UCSD-AML1 (cell line): Measurements from ENCODE around the gene STRBP.
"Not testable (repeated sequence)": the region's sequence is repeated elsewhere in the genome, so short reads cannot be mapped to it uniquely, and the experiment has no call there.

Experiments
- DNase-seq: peaks from one replicate; lab custom pipeline; 2025; ENCODE audit not compliant: unreplicated experiment; lab: John Stamatoyannopoulos, UW

STRBP gene

DNA sequence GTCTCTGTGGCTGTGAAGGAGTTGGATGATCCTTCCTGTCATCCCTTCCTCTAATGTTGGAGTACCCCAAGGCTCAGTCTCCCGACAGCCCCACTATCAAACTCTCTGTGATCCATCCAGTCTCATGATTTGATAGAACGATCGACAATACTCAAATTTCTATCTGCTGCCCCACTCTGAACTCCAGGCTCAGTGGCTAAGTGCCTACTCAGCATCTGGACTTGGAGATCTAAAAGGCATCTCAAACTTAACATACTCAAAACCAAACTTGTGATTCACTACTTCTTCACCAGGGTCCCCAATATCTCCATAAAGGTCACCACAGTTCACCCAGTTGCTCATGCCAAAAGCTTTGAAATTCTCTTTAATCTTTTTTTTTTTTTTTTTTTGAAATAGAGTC is 15.1 kb upstream of the STRBP start:
- no peak for DNase-seq

DNA sequence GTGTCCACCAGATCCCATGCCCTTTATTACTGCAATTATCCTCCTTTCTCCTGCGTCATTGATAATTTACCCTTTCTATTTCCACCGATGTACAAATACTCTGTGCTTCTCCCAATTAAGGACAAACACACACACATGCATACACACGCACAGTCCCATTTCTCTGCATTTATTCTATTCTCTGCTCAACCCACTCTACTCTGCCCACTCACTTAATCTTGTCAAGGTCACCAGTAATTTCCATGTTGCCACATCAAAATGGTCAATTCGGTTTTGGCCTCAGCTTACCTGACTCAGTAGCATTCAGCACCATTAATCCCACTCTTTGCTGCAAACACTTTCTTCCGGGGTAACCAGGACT is 14.6 kb upstream of the STRBP start:
- DNase-seq = no peak

DNA sequence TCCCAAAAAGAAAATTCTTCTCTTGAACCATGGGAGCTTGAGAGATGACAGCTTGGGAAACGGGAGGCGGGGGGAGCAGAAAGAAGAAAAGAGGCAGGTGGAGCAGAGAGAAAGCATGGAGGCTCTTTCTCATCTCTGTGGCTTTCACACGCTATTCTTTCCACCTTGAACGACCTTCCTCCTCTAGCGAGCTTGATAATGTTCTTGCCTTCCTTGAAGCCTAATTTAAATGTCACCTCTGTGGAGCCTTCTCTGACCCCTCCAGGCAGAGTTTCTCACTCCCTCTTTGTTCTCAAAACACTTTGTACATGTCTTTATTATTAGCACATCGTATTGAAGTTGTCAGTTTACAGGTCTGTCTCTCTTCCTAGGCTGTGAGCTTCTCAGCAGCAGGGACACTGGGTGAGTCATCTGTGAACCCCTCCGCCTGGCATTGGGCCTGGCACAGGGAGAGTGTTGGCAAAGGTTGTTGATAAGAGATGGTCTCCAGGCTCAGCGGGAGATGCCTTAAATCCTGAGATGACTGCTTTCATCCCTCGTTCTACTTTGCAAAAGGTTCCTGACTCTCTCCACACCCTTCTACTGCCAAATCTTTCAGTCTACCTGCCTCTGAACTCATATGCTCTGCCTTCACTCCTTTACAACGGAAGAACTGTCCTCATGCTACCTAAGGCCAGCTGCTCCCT is 14.1 kb upstream of the STRBP start:
- no peak for DNase-seq

DNA sequence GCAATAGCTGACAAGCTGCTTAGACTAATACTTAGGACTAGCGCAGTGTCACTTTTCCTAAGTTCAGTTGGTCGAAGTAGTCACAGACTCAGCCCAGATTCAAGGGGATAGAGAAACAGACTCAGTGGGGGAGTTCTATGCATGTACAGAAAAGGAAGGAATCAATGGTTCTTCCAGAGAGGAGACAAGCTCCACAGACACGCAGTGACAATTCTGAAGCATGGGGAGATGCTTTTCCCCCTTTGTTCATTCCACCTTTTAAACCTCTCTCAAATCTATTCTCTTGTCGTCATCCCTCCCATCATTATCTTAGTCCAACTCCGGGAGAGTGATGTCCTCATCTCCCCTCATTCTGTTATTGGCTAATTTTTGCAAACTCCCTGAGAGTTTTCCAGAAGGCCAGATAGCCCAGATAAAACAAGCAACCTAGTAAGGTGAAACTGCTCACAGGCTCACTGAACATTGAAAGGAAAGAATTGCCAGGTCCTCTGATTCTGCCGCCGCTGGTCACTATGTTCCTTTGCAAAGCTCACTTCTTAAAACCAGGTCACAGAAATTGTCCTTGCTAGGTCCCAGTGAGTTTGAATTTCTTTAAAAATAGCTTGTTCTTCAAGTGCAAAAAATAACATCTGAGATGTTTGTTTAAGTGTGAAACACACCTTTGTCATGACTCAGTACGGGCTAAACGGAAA is 13.4 kb upstream of the STRBP start:
- DNase-seq = no peak

DNA sequence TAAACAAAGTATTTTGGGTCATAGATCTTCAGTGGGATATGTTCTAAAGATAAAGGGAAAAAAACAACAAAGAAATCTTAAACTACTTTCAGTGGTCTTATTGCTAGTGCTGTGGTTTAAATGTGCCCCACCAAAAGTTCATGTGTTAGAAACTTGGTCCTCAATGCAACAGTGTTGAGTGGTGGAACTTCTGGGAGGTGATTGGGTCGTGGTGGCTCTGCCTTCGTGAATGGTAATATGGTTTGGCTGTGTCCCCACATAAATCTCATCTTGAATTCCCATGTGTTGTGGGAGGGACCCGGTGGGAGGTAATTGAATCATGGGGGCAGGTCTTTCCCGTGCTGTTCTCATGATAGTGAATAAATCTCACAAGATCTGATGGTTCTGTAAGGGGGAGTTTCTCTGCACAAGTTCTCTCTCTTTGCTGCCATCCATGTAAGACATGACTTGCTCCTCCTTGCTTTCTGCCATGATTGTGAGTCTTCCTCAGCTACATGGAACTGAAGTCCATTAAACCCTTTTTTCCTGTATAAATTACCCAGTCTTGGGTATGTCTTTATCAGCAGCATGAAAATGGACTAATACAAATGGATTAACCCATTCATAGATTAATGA is 10.6 kb upstream of the STRBP start:
- DNase-seq = not testable (repeated sequence)

DNA sequence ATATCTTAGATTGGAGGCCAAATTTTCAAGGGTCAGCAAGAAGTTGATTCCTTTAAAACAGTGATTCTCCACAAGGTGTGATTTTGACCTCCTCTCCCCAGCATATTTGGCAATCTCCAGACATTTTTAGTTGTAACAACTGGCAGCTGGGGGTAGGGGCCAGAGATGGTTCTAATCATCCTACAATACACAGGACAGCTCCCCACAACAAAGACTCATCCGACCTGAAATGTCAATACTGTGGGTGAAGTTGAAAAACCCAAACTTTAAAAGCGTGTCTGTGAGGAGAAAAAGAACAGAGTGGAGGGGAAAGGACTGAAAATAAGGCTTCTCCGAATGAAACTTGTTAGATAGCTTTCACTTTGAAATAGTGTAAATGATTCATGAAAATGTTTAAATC is 10.0 kb upstream of the STRBP start:
- no peak for DNase-seq

DNA sequence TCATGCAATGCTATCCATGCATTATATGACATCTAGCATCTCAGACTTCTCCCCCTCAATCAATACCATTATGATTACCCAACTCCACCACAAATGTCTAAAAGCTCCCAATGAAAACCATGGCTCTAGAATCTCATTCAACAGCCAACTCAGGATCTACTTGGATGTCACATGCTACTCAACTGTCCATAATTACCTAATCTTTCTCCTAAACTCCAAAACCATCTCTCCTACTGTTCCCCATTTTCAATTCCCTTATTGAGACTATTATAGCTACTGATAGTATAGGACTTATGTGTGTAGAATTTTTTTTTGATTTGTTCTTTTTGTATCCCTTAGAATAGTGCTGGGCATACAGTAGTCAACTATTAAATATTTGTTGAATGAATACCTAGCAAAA is 8.2 kb upstream of the STRBP start:
- no peak for DNase-seq

DNA sequence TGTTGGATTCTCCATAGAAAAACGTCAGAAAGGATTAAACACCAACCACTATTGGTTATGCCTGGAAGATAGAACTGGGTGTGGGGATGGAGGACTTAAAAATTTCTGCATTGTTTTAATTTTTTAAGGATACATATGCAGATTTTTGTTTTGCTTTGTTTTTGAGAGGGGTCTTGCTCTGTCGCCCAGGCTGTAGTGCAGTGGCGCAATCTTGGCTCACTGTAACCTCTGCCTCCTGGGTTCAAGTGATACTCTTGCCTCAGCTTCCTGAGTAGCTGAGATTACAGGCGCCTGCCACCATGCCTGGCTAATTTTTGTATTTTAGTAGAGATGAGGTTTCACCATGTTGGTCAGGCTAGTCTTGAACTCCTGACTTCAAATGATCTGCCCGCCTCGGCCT is 2.7 kb upstream of the STRBP start:
- not testable (repeated sequence) for DNase-seq

DNA sequence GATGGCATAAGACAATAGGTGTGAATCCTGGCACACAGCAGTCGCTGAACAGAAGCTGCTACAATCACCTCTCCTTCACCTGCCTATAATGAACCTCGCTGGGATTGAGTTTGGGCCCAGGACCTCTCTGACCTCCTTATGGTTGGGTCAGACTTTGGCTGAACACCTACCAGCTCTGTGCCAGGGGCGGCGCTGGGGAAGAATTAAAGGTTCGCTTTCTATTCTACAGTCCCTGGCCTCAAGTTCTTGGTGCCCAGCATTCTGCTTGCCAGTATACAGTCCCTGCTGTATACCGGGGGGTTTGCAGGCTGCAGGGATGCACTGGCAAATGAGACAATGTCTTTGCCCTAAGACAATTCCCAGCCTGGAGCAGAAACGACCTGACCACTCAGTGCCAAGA is 895 bp upstream of the STRBP start:
- DNase-seq = no peak

DNA sequence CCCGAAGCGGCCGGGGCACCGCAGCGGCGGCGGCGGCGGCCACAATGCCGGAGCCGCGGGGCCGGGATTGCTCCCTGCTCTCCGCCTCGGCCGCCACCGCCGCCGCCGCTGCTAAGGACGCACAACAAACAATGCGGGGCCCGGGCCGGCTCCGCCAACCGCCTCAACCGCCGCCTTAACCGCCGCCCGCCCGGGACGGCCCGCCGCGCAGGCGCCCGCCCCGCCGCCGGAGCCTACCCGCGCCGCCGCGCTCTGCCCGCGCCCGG is 254 bp downstream of the STRBP start:
- peak; percentile 46 for DNase-seq

DNA sequence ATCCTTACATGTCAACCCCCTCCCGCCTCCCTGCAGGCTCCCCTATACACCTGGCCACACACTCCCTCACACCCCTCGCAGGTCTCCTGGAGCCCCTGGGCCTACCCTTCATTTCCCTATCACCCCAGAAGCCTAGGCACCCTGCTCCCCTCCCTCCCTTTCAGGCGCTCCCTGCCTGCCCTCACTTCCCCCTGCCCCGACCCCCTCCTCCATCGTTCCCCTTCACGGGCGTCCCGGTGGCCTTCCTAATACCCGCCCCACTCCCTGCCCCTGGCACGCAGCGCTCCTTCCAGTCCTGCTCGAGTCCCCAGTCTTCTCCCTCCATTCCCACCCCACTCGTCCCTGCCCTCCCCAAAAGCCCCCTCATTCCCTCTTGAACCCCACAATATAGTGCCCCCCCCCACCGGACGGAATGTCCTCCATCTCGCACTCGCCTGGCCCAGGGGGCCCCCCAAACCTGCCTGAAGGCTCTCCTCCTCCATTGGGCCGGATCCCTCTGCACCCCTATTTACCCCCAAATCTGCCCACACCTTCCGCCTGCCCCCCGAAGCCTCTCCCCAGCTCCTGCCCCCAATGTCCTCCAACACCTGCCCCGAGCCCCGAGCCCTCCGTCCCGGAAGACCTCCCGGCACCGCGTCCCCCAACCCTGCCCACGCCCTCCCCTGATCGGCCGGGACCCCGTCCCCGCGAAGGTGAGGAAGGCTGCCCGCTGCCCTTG is 746 bp downstream of the STRBP start:
- no peak for DNase-seq

DNA sequence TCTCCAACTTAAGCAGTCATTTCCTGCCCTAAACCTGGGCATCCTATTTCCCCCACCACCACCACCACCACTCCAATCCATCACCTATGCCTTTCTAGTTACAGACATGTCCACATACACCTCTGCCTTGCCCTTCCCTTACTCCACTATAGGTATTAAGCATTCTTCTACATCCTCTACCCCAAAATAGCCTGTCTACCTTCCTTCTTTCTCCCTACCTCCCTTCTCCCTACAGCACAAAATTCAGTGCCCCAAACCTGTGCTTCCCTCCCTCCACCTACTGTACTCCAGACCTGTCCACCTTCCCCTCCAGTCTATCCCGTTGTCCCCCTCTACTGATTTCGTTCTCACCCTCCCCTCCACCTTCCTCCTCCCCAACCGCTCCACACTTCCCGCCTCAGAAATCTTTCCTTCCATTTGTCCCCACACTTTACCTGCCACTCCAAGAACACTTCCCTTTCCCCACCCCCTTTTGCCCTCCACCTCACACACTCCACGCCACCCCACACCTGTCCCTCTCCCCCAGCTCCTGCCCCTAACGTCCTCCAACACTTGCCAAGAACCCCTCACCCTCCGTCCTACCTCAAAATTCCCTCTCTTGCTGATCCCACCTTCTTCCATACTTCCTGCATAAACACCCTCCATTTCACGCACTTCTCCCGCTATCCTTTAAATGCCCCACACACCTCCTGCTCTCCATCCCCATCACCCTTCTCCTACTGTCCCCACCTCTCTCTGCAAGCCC is 1.6 kb downstream of the STRBP start:
- no peak for DNase-seq

DNA sequence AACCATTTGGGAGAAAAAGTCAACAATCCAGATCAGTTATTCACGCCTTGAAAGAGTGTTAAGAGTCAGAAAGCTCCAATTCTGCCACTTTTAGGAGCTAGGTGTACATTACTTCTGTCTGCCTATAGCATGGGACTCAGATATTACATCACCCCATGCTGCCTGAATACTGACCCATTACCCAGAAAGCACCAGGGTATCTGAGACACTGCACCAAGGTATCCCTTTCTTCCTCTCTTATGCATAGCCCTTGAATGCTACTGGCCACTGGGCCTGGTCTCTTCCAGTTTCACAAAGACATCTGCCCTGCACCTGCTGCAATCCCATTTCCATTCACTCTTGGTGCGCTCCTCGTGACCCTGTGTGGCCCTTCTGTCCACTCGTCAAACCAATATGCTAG is 2.6 kb downstream of the STRBP start:
- DNase-seq = no peak

DNA sequence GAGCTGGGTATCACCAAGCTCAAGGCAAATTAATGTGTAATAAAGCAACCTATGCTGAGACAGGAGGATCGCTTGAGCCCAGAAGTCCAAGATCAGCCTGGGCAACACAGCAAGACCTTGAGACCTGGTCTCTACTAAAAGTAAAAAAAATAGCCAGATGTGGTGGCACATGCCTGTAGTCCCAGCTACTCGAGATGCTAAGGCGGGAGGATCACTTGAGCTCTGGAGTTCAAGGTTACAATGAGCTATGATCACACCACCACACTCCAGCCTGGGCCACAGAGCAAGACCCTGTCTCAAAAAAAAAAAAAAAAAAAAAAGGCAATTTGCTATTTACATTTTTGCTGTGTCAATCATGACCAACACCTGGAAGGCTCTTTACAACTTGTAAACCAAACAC is 5.2 kb downstream of the STRBP start:
- DNase-seq = no peak

DNA sequence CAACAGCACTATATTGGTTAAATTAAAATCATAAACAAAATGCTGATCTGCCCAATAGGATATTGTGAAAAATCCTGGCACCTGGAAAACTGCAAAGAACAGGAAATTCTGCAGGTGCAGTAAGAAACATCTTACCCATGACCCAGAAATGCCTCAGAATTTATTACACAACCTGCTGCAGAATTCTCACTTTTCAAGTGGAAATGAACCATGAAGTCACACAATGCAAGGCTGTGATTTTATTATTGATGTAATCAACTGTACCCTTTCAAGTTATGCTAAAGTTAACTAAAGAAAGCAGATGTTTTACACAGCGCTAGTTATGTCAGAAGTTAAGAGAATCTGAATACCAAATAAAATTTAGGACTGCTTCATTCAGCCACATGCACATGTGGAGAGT is 6.0 kb downstream of the STRBP start:
- DNase-seq = no peak

DNA sequence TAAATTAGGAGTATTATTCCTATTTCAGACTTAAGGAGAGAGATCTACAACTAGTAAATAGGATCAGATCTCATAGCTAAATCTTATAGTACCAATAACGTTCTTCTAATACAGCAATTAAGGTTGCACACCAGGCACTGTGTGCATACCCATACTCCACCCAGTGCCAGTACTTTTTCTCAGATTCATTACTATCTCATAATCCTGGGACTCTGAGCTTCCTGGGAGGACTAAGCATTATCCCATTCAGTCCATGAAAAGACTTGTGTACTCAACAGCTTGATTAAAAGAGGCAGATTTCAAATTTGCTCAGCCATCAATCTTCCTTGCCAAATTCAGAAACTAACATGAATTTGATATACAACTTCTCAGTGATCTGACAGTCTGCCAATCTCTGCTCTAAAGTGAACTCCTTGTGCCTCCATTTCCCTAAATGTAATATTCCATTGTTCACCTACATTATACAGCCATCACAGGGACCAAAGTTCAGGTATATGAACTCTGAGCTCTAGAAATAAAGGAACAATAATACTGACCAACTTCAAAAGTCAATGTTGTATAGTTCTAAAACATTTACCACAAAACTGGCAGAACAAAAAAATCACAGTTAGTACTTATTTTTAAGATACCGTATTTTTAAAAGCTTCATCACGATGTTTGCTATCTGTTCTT is 7.2 kb downstream of the STRBP start:
- no peak for DNase-seq

DNA sequence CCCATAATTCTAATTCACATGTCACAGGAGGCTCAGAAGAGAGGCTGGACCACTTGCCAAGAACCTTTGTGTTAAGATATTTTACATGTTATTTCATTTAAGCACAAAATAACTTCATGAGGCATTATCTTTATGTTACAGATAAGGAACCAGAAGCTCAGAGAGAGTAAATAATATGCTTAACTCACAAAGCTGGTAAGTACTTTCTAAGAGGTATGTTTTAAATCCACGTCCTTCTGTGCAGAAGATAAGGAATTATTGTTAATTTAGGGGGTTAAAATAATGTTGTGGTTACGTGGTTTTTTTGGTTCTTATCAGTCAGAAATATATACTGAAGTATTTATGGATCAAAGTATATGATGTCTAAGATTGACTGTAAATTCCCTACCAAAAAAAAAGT is 8.0 kb downstream of the STRBP start:
- DNase-seq = no peak

DNA sequence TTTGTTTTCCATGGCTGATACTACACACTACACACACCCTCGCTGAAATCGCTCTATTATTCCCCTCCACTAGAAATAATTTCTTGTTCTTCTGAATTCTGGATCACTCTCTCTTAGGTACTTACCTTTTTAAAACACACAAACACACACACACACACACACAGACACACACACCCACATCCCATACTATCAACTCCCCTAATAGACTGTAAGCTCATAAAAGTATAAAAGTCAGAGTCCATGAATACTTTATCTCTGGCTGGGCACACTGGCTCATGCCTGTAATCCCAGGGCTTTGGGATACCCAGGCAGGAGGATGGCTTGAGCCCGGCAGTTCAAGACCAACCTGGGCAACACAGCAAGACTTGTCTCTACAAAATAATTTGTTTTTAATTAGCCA is 11.1 kb downstream of the STRBP start:
- no peak for DNase-seq

DNA sequence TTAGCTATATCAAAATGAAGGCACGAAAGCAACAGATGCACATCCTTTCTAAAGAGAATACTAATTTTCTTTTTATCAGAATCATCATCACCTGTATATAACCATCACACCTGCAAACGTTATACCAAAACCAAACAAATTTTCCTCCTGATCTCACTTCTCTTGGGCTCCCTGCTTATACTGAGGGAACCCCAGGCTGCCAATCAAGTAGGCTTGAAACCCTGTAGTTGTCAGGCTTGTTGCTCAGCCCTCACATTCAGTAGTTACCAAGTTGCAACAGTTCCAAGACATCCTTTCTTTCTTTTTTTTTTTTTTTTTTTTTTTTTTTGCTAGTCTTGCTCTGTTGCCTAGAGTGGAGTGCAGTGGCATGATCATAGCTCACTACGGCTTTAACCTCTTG is 12.7 kb downstream of the STRBP start:
- no peak for DNase-seq

DNA sequence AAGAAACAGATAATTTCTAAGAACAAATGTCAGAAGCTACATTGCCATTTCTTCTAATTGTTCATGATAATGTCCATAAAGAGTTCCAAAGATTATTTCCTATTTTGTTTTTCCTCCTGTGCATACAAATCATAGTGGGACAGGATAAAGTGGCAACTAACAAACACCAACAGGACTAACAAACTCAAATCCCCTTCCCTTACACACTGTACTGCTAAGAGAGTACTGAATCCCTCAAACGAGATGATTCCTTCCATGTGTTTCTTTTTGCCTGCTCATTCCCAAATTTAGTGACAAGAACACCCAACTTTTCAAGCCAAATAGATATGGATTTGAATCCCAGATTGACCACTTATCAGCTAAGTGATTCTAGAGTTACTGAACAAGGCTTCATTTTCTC is 15.2 kb downstream of the STRBP start:
- no peak for DNase-seq

DNA sequence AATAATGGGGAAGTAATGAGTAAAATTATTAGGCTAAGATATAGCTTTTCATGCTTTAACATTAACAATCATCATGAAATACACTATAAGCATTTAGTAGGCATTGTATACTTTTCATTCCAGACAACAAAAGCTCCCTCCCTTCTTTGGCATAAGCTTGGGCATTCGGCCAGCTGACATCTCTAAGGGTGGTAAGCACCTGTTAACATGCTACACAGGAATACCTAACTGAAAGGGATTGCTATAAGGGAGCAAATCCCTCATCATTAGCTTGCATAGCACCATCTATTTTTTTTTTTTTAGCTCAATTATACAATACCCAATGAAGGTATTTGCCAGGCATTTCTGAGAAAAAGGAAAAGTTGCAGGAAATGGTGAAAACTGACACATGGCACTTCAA is 16.6 kb downstream of the STRBP start:
- no peak for DNase-seq
